Panc1 (cell line): Measurements from ENCODE around the gene TBC1D22B. TPM values are rescaled to one million over a fixed set of nuclear protein-coding genes. Genes with fewer than 3 reads are reported as not detected.

Source experiments
- ATAC-seq: fragments of 200-7000 bp; cut with Tn5 transposase; 2 replicates; pipeline ENCODE4 v1.9.1; 2020; ENCODE audit warnings: mild to moderate bottlenecking, moderate library complexity
- BruUV-seq: library from RNA; stranded (reverse); fragments of 400-500 nt; replicated peaks from 2 replicates; lab custom pipeline; 2021; lab: Mats Ljungman, UMichigan
- CTCF ChIA-PET: fragments of 300-600 bp; sonication (Branson Sonifier 250); formaldehyde crosslinking; loops from one replicate; lab custom pipeline; 2022; ENCODE audit warnings: antibody characterized with exemption; lab: Charles Lee
- POLR2A ChIA-PET: fragments of 300-600 bp; sonication (Branson Sonifier 250); formaldehyde crosslinking; loops from one replicate; lab custom pipeline; 2022; ENCODE audit warnings: antibody characterized with exemption; lab: Charles Lee
- DNase-seq: peaks from one replicate; pipeline ENCODE4 v3.0.0-alpha.2; 2010; ENCODE audit warnings: low read depth, low spot score
- H3K27ac ChIP-seq: 2 replicates; pipeline ENCODE4 v1.5.1; 2011; ENCODE audit warnings: mild to moderate bottlenecking, low read length, inconsistent platforms
- H3K27me3 ChIP-seq: fragments of 200-500 bp; sonication (Bioruptor generic); 2 replicates; pipeline ENCODE4 v1.6.0; 2014; ENCODE audit warnings: low read length, inconsistent platforms; ENCODE audit not compliant: control insufficient read depth, insufficient read depth
- H3K36me3 ChIP-seq: fragments of 200-500 bp; sonication (Bioruptor generic); 2 replicates; pipeline ENCODE4 v1.5.1; 2014; ENCODE audit warnings: inconsistent platforms, mild to moderate bottlenecking, low read length, moderate library complexity; ENCODE audit not compliant: control insufficient read depth, insufficient read depth
- H3K4me1 ChIP-seq: 2 replicates; pipeline ENCODE4 v1.5.1; 2011; ENCODE audit warnings: inconsistent platforms, mild to moderate bottlenecking, low read length, moderate library complexity; ENCODE audit not compliant: control insufficient read depth, insufficient read depth
- H3K4me3 ChIP-seq, 2 experiments: 2 replicates each; pipeline ENCODE4 v1.5.1; 2011 to 2012; ENCODE audit warnings: low read depth in 2 of 2, low read length in 2 of 2, mild to moderate bottlenecking in 2 of 2, inconsistent platforms in 1 of 2, moderate library complexity in 1 of 2
- H3K9me3 ChIP-seq: fragments of 200-500 bp; sonication (Bioruptor generic); 2 replicates; pipeline ENCODE4 v1.5.1; 2014; ENCODE audit warnings: low read depth, mild to moderate bottlenecking, inconsistent platforms, low read length, moderate library complexity; ENCODE audit not compliant: control insufficient read depth, insufficient read depth
- CTCF ChIP-seq: fragments of 450-650 bp; IDR thresholded peaks from 2 replicates; pipeline ENCODE4 v1.5.1; 2017; ENCODE audit warnings: mild to moderate bottlenecking
- POLR2AphosphoS5 ChIP-seq: IDR thresholded peaks from 2 replicates; pipeline ENCODE4 v1.6.1; 2012; ENCODE audit warnings: mild to moderate bottlenecking, low read depth, low read length, moderate library complexity
- REST ChIP-seq, 2 experiments: IDR thresholded peaks; 2 replicates each; pipeline ENCODE4 v1.6.1; 2011 to 2012; ENCODE audit warnings: low read depth in 2 of 2, control low read depth in 1 of 2, low read length in 1 of 2, mild to moderate bottlenecking in 1 of 2, moderate library complexity in 1 of 2; ENCODE audit not compliant: insufficient read depth in 1 of 2
- SIN3A ChIP-seq: IDR thresholded peaks from 2 replicates; pipeline ENCODE4 v1.6.1; 2012; ENCODE audit warnings: low read depth, mild to moderate bottlenecking, low read length, moderate library complexity, borderline replicate concordance; ENCODE audit not compliant: insufficient read depth
- TCF7L2 ChIP-seq: IDR thresholded peaks from 2 replicates; pipeline ENCODE4 v1.6.1; 2011; ENCODE audit warnings: mild to moderate bottlenecking, low read depth, low read length, inconsistent platforms
- in situ Hi-C: cut with HindIII; loops from 2 replicates; pipeline ENCODE4 v1.10.0; 2016; ENCODE audit warnings: low sequenced_read_pairs, low pct_unique_long_range_greater_than_20kb
- intact Hi-C: fragments of 100-400 bp; cut with micrococcal nuclease; formaldehyde crosslinking; loops from one replicate; pipeline ENCODE4 v1.10.0; 2022; ENCODE audit not compliant: unreplicated experiment
- total RNA-seq: library from RNA; stranded (reverse); gene quantifications from one replicate; pipeline ENCODE4 v1.2.1, GENCODE V29; 2021; ENCODE audit not compliant: unreplicated experiment

The TBC1D22B gene
- total RNA-seq, 1 experiment from 2014 or later: 13.0 TPM

- ChIA-PET POLR2A (no interaction called here), CTCF (no interaction called here)
- H3K4me3 ChIP-seq: no peak overlapping the region
- ATAC-seq (no peak), DNase-seq (no peak)
- no peaks in the 10 kb centered on the region for H3K36me3 ChIP-seq
- in situ Hi-C loops (no loop called here), intact Hi-C loops (no loop called here)
- BruUV-seq: no TSS peak
- TF ChIP-seq CTCF: no peak
- no peak for TF ChIP-seq TCF7L2
- TF ChIP-seq REST (IDR thresholded peaks at IDR 0.05; ENCODE audit: insufficient read depth in 1 of 2, low read depth in 2 of 2, low read length in 1 of 2): no peak
- TF ChIP-seq POLR2AphosphoS5: no peak
- no peak for TF ChIP-seq SIN3A
- H3K4me1 ChIP-seq: no peaks in the 10 kb centered on the region
- no peak overlapping the region for H3K27ac ChIP-seq
- no peaks in the 10 kb centered on the region for H3K27me3 ChIP-seq
- H3K9me3 ChIP-seq: no peaks in the 10 kb centered on the region
Measured at GRCh38 chr6:37338745-37339255, 81.2 kb downstream of the TBC1D22B start.

GRCh38 chr6:37339741-37340638 is 82.4 kb downstream of the TBC1D22B start:
- POLR2A ChIA-PET: no interaction called here
- intact Hi-C loops: no loop called here
- H3K9me3 ChIP-seq: no peaks in the 10 kb centered on the region
- ATAC-seq (no peak), DNase-seq (peak; percentile 48)
- H3K27ac ChIP-seq: no peak overlapping the region
- H3K36me3 ChIP-seq: no peaks in the 10 kb centered on the region
- H3K4me3 ChIP-seq: no peak overlapping the region
- in situ Hi-C loops: no loop called here
- H3K27me3 ChIP-seq: no peaks in the 10 kb centered on the region
- no peaks in the 10 kb centered on the region for H3K4me1 ChIP-seq
- no TSS peak for BruUV-seq
- no peak for TF ChIP-seq SIN3A
- TF ChIP-seq CTCF: no peak
- TF ChIP-seq POLR2AphosphoS5: no peak
- no peak for TF ChIP-seq TCF7L2
- TF ChIP-seq REST (IDR thresholded peaks at IDR 0.05; ENCODE audit: insufficient read depth in 1 of 2, low read depth in 2 of 2, low read length in 1 of 2): no peak
- CTCF ChIA-PET: no interaction called here
